Trophoblast cell (in vitro differentiated cells and primary cell): Measurements from ENCODE around the gene AKAP13.
"Not testable (repeated sequence)": the region's sequence is repeated elsewhere in the genome, so short reads cannot be mapped to it uniquely, and the experiment has no call there.

ENCODE experiments used
- DNase-seq, 2 donors: peaks; one replicate each; pipeline ENCODE4 v3.0.0-alpha.2; 2016
- H2AFZ ChIP-seq: 2 replicates; pipeline ENCODE4 v1.6.1; 2013; ENCODE audit warnings: low read length, moderate library complexity, mild to moderate bottlenecking; ENCODE audit not compliant: insufficient read depth, poor library complexity
- H2AK5ac ChIP-seq: 2 replicates; pipeline ENCODE4 v1.6.1; 2013; ENCODE audit warnings: mild to moderate bottlenecking, low read length
- H2BK120ac ChIP-seq: 2 replicates; pipeline ENCODE4 v1.6.1; 2013; ENCODE audit warnings: low read length, mild to moderate bottlenecking, moderate library complexity; ENCODE audit not compliant: insufficient read depth, poor library complexity
- H2BK12ac ChIP-seq: 2 replicates; pipeline ENCODE4 v1.6.1; 2013; ENCODE audit warnings: mild to moderate bottlenecking, low read length, moderate library complexity
- H2BK5ac ChIP-seq: 2 replicates; pipeline ENCODE4 v1.6.1; 2013; ENCODE audit warnings: low read length, low read depth, moderate library complexity, mild to moderate bottlenecking; ENCODE audit not compliant: poor library complexity
- H3K14ac ChIP-seq: 2 replicates; pipeline ENCODE4 v1.6.1; 2013; ENCODE audit warnings: mild to moderate bottlenecking, low read length
- H3K18ac ChIP-seq: 2 replicates; pipeline ENCODE4 v1.6.1; 2013; ENCODE audit warnings: mild to moderate bottlenecking, low read length
- H3K23ac ChIP-seq: 2 replicates; pipeline ENCODE4 v1.6.1; 2013; ENCODE audit warnings: low read length
- H3K27ac ChIP-seq: 2 replicates; pipeline ENCODE4 v1.5.1; 2013; ENCODE audit warnings: low read depth, mild to moderate bottlenecking, inconsistent platforms, low read length, moderate library complexity
- H3K27me3 ChIP-seq: 2 replicates; pipeline ENCODE4 v1.6.1; 2013; ENCODE audit warnings: inconsistent platforms, mild to moderate bottlenecking, low read length, moderate library complexity; ENCODE audit not compliant: insufficient read depth
- H3K36me3 ChIP-seq, 2 experiments: 1 replicate in 1 of 2; 2 replicates in 1 of 2; pipeline ENCODE4 v1.6.1; 2013; ENCODE audit warnings: low read length in 2 of 2, mild to moderate bottlenecking in 2 of 2, moderate library complexity in 1 of 2; ENCODE audit not compliant: insufficient read depth in 2 of 2, control insufficient read depth in 1 of 2
- H3K4ac ChIP-seq: 2 replicates; pipeline ENCODE4 v1.6.1; 2013; ENCODE audit warnings: low read depth, mild to moderate bottlenecking, low read length, moderate library complexity
- H3K4me1 ChIP-seq, 2 experiments: 1 replicate in 1 of 2; 2 replicates in 1 of 2; pipeline ENCODE4 v1.6.1; 2013; ENCODE audit warnings: low read length in 2 of 2, mild to moderate bottlenecking in 2 of 2, moderate library complexity in 1 of 2; ENCODE audit not compliant: insufficient read depth in 2 of 2, control insufficient read depth in 1 of 2
- H3K4me2 ChIP-seq: 2 replicates; pipeline ENCODE4 v1.6.1; 2013; ENCODE audit warnings: inconsistent platforms, mild to moderate bottlenecking, low read length, moderate library complexity
- H3K4me3 ChIP-seq: 2 replicates; pipeline ENCODE4 v1.5.1; 2013; ENCODE audit warnings: mild to moderate bottlenecking, low read depth, low read length, inconsistent platforms
- H3K79me1 ChIP-seq: one replicate; pipeline ENCODE4 v1.6.1; 2013; ENCODE audit warnings: low read length
- H3K79me2 ChIP-seq: 2 replicates; pipeline ENCODE4 v1.6.1; 2013; ENCODE audit warnings: low read length, mild to moderate bottlenecking; ENCODE audit not compliant: control insufficient read depth, insufficient read depth, poor library complexity
- H3K9ac ChIP-seq: 2 replicates; pipeline ENCODE4 v1.6.1; 2013; ENCODE audit warnings: mild to moderate bottlenecking, low read length
- H3K9me3 ChIP-seq: 2 replicates; pipeline ENCODE4 v1.6.1; 2013; ENCODE audit warnings: low read depth, mild to moderate bottlenecking, control low read depth, inconsistent platforms, low read length; ENCODE audit not compliant: insufficient read depth
- H4K12ac ChIP-seq: 2 replicates; pipeline ENCODE4 v1.6.1; 2013; ENCODE audit warnings: low read depth, mild to moderate bottlenecking, low read length, moderate library complexity
- H4K8ac ChIP-seq: 2 replicates; pipeline ENCODE4 v1.6.1; 2013; ENCODE audit warnings: low read depth, mild to moderate bottlenecking, low read length, moderate library complexity
- H4K91ac ChIP-seq: one replicate; pipeline ENCODE4 v1.6.1; 2013; ENCODE audit warnings: low read depth, mild to moderate bottlenecking, low read length, moderate library complexity
- WGBS: extraction: QIAGEN DNeasy Blood & Tissue Kit; methylation state at CpG from one replicate; pipeline ENCODE4 v1.1.7; 2013; ENCODE audit warnings: missing lambda C conversion rate; ENCODE audit not compliant: insufficient read length, insufficient coverage; ENCODE audit errors: extremely low coverage; 5-methylcytosine and 5-hydroxymethylcytosine counted together

Gene AKAP13

DNA sequence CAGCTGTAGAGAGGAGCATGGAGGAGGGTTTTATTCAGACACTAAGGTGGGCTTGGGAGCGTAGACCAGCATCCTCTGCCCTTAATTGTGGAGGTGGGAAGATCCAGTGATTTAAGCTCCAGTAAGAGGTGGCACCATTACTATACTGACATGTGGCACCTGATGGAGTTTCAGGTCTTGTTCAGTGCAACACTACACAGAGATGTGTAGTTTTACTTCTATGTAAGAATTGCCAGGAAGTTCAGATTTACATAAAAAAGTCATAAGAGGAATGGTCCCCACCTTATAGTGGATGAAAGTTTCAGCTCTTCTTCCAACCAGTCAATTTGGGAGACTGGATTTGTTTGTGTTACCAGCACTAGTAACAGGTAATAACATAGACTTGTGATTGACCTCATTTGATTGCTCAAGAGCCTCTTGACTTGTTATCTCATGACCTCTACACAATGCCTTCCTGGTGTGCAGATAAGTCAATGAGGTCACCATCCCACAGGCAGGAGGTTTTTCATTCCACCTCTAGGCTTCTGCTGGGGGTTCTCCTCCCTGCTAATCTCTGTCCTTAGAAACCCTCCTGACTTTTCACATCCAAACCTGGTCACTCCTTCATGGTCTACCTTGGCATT lies 33.8 kb upstream of the AKAP13 start:
- peak overlapping the region; percentile 86 for H2BK120ac ChIP-seq
- not testable (repeated sequence) for H3K4me3 ChIP-seq, H3K9ac ChIP-seq, H2AFZ ChIP-seq, H3K4ac ChIP-seq, H3K4me2 ChIP-seq, H3K23ac ChIP-seq, H3K79me2 ChIP-seq, H3K79me1 ChIP-seq, H3K9me3 ChIP-seq, H3K27me3 ChIP-seq, H3K27ac ChIP-seq, H3K36me3 ChIP-seq, H4K12ac ChIP-seq
- H2BK5ac ChIP-seq = peak overlapping the region; percentile 33
- peaks cover 8 to 11% of the 10 kb centered on the region in 2 experiments for H3K4me1 ChIP-seq
- no CpG with 5 or more reads among the region's 1 CpG for WGBS
- H3K14ac ChIP-seq = peak overlapping the region; percentile 82
- peak overlapping the region; percentile 98 for H2AK5ac ChIP-seq
- peak overlapping the region; percentile 46 for H3K18ac ChIP-seq
- H4K91ac ChIP-seq = peak overlapping the region; percentile 68
- peak; percentile 80 to 86 for DNase-seq
- H4K8ac ChIP-seq = peak overlapping the region; percentile 11
- H2BK12ac ChIP-seq = peak overlapping the region; percentile 97

DNA sequence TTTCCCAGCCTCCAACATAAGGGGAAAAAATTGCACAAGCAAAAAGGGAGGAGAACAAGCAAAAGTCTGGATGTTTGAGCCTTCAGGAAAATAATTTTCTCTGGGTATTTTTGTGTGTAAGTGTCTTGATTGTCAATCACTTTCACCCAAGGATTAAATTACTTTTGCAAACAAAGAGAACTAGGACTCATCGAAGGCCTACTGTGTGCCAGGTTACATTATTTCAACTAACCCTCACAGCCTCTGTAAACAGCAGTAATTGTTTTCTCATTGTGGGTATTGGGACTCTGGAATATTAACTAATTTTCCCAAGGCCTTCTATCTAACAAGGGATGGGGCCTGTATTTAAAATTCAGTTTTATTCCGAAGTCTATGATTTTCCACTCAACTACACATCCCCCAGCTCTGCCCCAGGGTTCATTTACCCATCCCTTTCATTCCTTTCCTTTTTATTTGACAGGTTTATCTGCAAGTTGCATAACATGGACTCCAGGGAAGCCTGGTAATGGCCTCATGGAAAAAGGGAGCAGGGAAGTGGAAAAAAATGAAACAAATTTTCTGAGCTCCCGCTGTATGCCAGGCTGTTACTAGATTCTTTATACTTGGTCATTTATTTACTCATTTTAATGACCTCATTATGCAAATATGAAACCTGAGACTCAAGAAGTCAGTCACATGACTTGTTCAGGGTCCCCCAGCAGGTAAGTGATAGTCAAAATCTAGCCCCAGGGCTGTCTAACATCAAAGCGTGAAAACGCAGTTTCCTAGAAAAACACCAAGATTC lies 32.9 kb upstream of the AKAP13 start:
- DNase-seq = peak in 1 of 2 donors; percentile 65
- H4K91ac ChIP-seq, H4K12ac ChIP-seq, H3K18ac ChIP-seq, H3K79me2 ChIP-seq, H3K4me2 ChIP-seq, H2AFZ ChIP-seq, H3K9me3 ChIP-seq, H3K14ac ChIP-seq, H3K27me3 ChIP-seq, H3K36me3 ChIP-seq, H3K23ac ChIP-seq, H3K9ac ChIP-seq, H2BK5ac ChIP-seq, H2BK12ac ChIP-seq, H3K27ac ChIP-seq, H3K4me3 ChIP-seq, H3K4ac ChIP-seq, H2AK5ac ChIP-seq, H3K79me1 ChIP-seq, H2BK120ac ChIP-seq: not testable (repeated sequence)
- peaks cover 8 to 11% of the 10 kb centered on the region in 2 experiments for H3K4me1 ChIP-seq
- H4K8ac ChIP-seq = peak overlapping the region; percentile 70
- no CpG with 5 or more reads among the region's 5 CpGs for WGBS

DNA sequence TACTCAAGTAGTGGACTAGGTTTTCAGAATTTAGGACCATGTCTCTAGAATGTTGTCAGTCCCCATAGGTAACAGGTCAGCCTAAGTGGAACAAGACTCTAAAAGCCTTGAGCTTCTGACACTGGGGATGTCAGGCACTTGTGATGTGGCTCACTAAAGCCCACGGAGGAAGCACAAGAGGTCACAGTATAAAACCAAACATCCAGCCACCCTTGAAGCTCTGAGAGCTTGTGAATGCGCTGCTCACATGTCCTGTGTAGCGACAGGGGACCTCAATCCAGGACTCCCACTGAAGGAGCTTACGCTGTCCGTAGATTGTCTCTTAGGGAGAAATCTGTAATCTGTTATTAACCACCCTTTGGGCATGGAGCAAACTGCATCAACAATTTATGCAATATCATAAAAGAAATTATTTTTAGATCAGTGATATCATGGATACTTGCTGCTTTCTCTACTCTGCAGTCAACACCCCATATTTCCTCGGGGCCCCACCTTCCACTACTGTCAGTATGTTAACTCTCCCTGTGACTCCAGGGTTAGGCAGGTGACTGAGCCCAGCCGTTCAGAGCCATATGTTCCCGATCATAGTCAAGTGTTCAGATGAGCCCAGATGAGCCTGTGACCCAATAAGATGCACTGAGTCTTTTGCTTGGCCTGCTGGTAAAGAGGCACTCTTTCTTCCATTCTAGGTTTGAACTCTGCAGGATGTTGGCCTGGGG lies 32.2 kb upstream of the AKAP13 start:
- not testable (repeated sequence) for H3K9me3 ChIP-seq, H3K4me2 ChIP-seq, H3K23ac ChIP-seq, H3K4me3 ChIP-seq, H4K12ac ChIP-seq, H3K9ac ChIP-seq, H3K79me2 ChIP-seq, H3K79me1 ChIP-seq, H2AFZ ChIP-seq, DNase-seq, H4K91ac ChIP-seq, H3K36me3 ChIP-seq, H3K27ac ChIP-seq, H3K4ac ChIP-seq, H3K27me3 ChIP-seq
- peak overlapping the region; percentile 24 for H2BK120ac ChIP-seq
- peak overlapping the region; percentile 52 for H2AK5ac ChIP-seq
- H3K4me1 ChIP-seq = peaks cover 8 to 11% of the 10 kb centered on the region in 2 experiments
- no CpG with 5 or more reads among the region's 8 CpGs for WGBS
- peak overlapping the region; percentile 67 for H3K14ac ChIP-seq
- H4K8ac ChIP-seq = peak overlapping the region; percentile 70
- H2BK12ac ChIP-seq = peak overlapping the region; percentile 84
- peak overlapping the region; percentile 69 for H2BK5ac ChIP-seq
- peak overlapping the region; percentile 68 for H3K18ac ChIP-seq

DNA sequence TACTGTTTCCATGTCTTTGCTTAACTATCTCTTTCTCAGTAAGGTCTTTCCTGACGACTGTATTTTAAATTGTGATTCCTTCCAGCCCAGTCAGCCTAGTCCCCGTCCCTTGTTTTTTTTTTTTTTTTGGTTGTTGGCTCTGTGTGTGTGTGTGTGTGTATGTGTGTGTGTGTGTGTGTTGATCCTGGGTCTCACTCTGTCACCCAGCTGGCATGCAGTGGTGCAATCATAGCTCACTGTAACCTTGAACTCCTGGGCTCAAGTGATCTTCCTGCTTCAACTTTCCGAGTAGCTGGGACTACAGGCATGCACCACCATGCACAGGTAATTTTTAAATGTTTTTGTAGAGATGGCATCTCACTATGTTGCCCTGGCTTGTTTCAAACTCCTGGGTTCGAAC lies 31.3 kb upstream of the AKAP13 start:
- H3K4me2 ChIP-seq, H3K27me3 ChIP-seq, H3K79me1 ChIP-seq, H3K18ac ChIP-seq, H3K9me3 ChIP-seq, H4K8ac ChIP-seq, H4K12ac ChIP-seq, H3K23ac ChIP-seq, H3K27ac ChIP-seq, H3K36me3 ChIP-seq, H3K4ac ChIP-seq, H3K79me2 ChIP-seq, H4K91ac ChIP-seq, H3K14ac ChIP-seq, H2AK5ac ChIP-seq, H3K4me3 ChIP-seq, H3K9ac ChIP-seq, H2BK12ac ChIP-seq, H2AFZ ChIP-seq: not testable (repeated sequence)
- DNase-seq = peak; percentile 89 to 93
- Histone ChIP-seq H2BK120ac (peak overlapping the region; percentile 32), H3K4me1 (peaks cover 8 to 11% of the 10 kb centered on the region in 2 experiments), H2BK5ac (peak overlapping the region; percentile 21)
- no CpG with 5 or more reads among the region's 4 CpGs for WGBS
